Measurements from ENCODE around the gene DNAH1. TPM values are rescaled to one million over a fixed set of nuclear protein-coding genes. Genes with fewer than 3 reads are reported as not detected.

Gene DNAH1
- total RNA-seq, 1 experiment from 2014 or later: 5.5 TPM

DNA sequence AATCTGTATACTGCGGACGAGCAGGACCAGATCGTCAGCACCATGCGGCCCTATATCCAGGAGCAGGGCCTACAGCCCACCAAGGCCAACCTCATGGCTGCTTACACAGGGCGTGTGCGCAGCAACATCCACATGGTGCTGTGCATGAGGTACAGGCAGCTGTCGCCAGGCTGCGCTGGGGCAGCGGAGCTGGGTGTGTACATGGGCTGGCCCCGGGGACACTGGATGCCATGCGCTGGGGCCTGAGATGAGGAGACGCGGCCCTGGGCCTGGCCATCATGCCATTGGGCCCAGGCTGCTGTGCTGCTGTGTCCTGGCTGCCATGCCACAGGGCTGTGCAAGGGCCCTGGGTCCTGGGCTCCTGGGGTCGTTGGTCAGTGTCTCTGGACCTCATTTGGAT is 67.3 kb downstream of the DNAH1 start:
- Histone ChIP-seq H3K9me3 (ENCODE audit: control insufficient read depth in 1 of 2, insufficient read depth in 1 of 2, low read depth in 1 of 2, low read length in 2 of 2) (no peaks in the 10 kb centered on the region), H4K20me1 (ENCODE audit: insufficient read depth) (no peaks in the 10 kb centered on the region), H3K4me2 (ENCODE audit: low read length) (no peak overlapping the region), H2AFZ (ENCODE audit: low read depth, low read length, poor library complexity, severe bottlenecking) (no peak overlapping the region), H3K4me1 (ENCODE audit: control insufficient read depth in 1 of 2, insufficient read depth in 2 of 2, low read length in 2 of 2) (peaks cover 6 to 11% of the 10 kb centered on the region in 2 experiments; a peak in 3 of 4 replicates), H3K27me3 (ENCODE audit: insufficient read depth, low read length) (no peaks in the 10 kb centered on the region), H3K9ac (ENCODE audit: low read length) (no peak overlapping the region), H3K27ac (ENCODE audit: low read depth, low read length) (no peak overlapping the region), H3K4me3 (replicated peaks in 1 of 2; ENCODE audit: low read depth in 1 of 2, low read length in 2 of 2) (no peak overlapping the region), H3K79me2 (ENCODE audit: insufficient read depth, low read length) (no peaks in the 10 kb centered on the region), H3K9me2 (ENCODE audit: insufficient read depth) (no peaks in the 10 kb centered on the region), H3K36me3 (ENCODE audit: control insufficient read depth in 1 of 2, insufficient read depth in 2 of 2, low read length in 2 of 2) (no peaks in the 10 kb centered on the region)
- ChIA-PET RAD21 (ENCODE audit: low non-redundant PET in 1 of 2, low total read pairs in 2 of 2, uncharacterized antibody in 2 of 2, unreplicated experiment in 2 of 2) (no interaction called here), POLR2A (no interaction called here), CTCF (interaction anchor here (1.7 to 2.7 kb wide), 2 partner anchors 45 to 163 kb away, joined by 4 to 18 read pairs; no protein-coding TSS in a partner anchor)
- ATAC-seq: no peak
- intact Hi-C loops (cut with micrococcal nuclease): no loop called here
- no TSS peak for BruUV-seq (replicated peaks)
- TF ChIP-seq EGR1 (IDR thresholded peaks at IDR 0.05; ENCODE audit: low read depth) (no peak), CEBPB (IDR thresholded peaks at IDR 0.05; ENCODE audit: low read depth) (no peak), JUND (IDR thresholded peaks at IDR 0.05) (no peak), ZNF274 (IDR thresholded peaks at IDR 0.05; ENCODE audit: low read depth, low read length) (no peak), YY1 (IDR thresholded peaks at IDR 0.05; ENCODE audit: extremely low read depth, insufficient replicate concordance, low read depth, low read length) (no peak), TCF7L2 (IDR thresholded peaks at IDR 0.05; ENCODE audit: borderline replicate concordance, extremely low read depth, insufficient read depth, insufficient read length) (no peak), ELF1 (IDR thresholded peaks at IDR 0.05; ENCODE audit: borderline replicate concordance, low read depth) (no peak), POLR2A (IDR thresholded peaks at IDR 0.05; ENCODE audit: borderline replicate concordance, extremely low read depth, insufficient read depth, insufficient read length) (no peak), MAX (IDR thresholded peaks at IDR 0.05) (no peak), SRF (IDR thresholded peaks at IDR 0.05; ENCODE audit: low read depth) (no peak), SP1 (IDR thresholded peaks at IDR 0.05; ENCODE audit: low read depth) (no peak)
- TF ChIP-seq, protein P1, sequence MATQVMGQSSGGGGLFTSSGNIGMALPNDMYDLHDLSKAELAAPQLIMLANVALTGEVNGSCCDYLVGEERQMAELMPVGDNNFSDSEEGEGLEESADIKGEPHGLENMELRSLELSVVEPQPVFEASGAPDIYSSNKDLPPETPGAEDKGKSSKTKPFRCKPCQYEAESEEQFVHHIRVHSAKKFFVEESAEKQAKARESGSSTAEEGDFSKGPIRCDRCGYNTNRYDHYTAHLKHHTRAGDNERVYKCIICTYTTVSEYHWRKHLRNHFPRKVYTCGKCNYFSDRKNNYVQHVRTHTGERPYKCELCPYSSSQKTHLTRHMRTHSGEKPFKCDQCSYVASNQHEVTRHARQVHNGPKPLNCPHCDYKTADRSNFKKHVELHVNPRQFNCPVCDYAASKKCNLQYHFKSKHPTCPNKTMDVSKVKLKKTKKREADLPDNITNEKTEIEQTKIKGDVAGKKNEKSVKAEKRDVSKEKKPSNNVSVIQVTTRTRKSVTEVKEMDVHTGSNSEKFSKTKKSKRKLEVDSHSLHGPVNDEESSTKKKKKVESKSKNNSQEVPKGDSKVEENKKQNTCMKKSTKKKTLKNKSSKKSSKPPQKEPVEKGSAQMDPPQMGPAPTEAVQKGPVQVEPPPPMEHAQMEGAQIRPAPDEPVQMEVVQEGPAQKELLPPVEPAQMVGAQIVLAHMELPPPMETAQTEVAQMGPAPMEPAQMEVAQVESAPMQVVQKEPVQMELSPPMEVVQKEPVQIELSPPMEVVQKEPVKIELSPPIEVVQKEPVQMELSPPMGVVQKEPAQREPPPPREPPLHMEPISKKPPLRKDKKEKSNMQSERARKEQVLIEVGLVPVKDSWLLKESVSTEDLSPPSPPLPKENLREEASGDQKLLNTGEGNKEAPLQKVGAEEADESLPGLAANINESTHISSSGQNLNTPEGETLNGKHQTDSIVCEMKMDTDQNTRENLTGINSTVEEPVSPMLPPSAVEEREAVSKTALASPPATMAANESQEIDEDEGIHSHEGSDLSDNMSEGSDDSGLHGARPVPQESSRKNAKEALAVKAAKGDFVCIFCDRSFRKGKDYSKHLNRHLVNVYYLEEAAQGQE (IDR thresholded peaks at IDR 0.05; ENCODE audit: low read depth): no peak
- TF ChIP-seq, protein P2, sequence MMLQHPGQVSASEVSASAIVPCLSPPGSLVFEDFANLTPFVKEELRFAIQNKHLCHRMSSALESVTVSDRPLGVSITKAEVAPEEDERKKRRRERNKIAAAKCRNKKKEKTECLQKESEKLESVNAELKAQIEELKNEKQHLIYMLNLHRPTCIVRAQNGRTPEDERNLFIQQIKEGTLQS (IDR thresholded peaks at IDR 0.05): no peak
- TF ChIP-seq, protein P3, sequence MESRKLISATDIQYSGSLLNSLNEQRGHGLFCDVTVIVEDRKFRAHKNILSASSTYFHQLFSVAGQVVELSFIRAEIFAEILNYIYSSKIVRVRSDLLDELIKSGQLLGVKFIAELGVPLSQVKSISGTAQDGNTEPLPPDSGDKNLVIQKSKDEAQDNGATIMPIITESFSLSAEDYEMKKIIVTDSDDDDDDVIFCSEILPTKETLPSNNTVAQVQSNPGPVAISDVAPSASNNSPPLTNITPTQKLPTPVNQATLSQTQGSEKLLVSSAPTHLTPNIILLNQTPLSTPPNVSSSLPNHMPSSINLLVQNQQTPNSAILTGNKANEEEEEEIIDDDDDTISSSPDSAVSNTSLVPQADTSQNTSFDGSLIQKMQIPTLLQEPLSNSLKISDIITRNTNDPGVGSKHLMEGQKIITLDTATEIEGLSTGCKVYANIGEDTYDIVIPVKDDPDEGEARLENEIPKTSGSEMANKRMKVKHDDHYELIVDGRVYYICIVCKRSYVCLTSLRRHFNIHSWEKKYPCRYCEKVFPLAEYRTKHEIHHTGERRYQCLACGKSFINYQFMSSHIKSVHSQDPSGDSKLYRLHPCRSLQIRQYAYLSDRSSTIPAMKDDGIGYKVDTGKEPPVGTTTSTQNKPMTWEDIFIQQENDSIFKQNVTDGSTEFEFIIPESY (IDR thresholded peaks at IDR 0.05; ENCODE audit: extremely low read depth, insufficient replicate concordance, low read length): no peak
- no peak for DNase-seq (ENCODE audit: low read depth, low spot score)
